Epithelial cell of proximal tubule (primary cell): ENCODE measurements around the gene GSPT1. TPM values are rescaled to one million over a fixed set of nuclear protein-coding genes. Genes with fewer than 3 reads are reported as not detected.

Experiments used
- DNase-seq: peaks from one replicate; pipeline ENCODE4 v3.0.0-alpha.2; 2011; ENCODE audit warnings: low read depth
- H3K4me3 ChIP-seq: 2 replicates; pipeline ENCODE4 v1.5.1; 2011; ENCODE audit warnings: low read depth, mild to moderate bottlenecking, low read length
- CTCF ChIP-seq: conservative IDR thresholded peaks from 2 replicates; pipeline ENCODE4 v1.5.1; 2012; ENCODE audit warnings: low read depth, mild to moderate bottlenecking, low read length
- total RNA-seq: library from RNA; depleted of rRNA; stranded (reverse); fragments of >200 nt; gene quantifications from 2 replicates; pipeline ENCODE4 v1.2.3, GENCODE V29; 2015

The GSPT1 gene
- total RNA-seq, 1 donor from 2014 or later: 87.3 TPM

DNA sequence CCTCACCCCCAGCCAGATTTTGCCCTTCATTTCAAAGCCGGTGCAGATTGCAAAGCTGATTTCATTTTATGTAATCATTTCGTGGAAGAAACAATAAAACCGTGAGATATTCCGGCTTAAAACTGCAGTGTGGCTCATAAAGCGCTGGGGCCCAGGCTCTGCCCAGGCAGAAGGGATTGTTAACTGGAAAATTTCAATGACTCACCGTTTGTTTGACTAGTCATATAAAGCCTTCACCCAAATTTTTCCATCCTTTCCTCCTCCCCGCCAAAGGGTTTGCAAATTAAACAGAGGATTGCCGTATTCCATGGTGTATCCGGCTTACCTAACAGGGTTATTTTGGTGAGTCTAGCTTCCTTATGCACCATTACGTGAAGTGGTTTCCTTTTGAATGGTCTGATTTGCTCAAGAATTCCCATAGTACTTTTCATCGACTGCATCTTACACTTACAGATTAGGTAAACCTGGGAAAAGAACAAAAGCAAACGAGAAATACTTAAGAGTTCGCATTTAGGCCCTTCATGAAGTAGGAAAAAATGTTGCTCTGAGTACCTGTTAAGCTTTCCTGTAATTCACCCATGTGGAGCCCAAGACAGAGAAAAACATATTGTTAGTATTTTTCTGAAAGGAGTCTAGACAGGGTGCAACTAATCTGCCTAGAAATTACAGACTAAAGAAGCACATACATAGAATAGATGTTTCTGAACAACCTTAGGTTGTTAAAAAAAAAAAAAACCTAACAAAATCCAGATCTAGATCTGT, 949 bp upstream of the GSPT1 start:
- peak overlapping the region; percentile 72 for H3K4me3 ChIP-seq
- TF ChIP-seq CTCF: no peak
- peak; percentile 32 for DNase-seq

- no peak for TF ChIP-seq CTCF
- peak overlapping the region; percentile 72 for H3K4me3 ChIP-seq
- DNase-seq: no peak
Observed at GRCh38 chr16:11915114-11915643, 577 bp downstream of the GSPT1 start.

DNA sequence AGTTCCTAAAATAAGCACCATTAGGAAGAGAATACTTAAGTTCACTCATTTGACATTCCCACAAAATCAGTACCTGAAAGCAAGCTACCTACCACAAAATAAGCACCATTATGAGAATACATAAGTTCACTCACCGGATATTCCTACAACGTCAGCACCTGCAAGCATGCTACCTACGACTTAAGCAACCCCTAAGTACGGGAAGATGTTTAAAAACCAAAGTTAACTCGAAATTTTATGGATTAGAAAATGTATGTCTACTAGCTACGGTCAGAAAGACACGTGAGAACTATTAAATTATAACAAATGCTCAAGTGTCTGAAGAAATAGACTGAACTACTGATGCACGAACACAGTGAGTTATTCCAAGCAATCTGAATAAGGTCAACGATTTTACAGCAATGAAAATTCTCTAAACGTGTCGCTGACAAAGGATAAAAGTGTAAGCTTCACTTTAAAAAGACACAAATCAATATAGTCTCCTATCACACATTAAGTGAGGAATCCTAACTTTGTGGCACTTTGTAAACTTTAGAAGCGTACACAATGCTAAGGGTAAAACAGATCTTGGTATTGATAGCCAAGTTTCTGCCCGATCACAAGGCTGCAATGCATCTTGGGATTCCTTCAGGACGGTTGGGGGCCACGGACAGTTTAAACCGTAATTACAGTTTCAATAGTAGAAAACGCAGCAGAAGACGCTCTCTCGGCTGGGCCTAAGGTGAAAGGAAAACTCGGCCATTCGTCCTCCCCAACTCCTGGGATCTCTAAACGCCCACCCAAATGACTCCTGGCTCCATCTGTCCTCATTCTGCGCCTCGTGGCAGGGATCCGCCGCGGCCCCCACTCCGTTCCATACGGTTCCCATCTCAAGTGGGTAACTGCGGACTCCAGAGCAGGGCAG, 1.3 kb downstream of the GSPT1 start:
- H3K4me3 ChIP-seq: peak overlapping the region; percentile 72
- DNase-seq: no peak
- TF ChIP-seq CTCF: no peak

DNA sequence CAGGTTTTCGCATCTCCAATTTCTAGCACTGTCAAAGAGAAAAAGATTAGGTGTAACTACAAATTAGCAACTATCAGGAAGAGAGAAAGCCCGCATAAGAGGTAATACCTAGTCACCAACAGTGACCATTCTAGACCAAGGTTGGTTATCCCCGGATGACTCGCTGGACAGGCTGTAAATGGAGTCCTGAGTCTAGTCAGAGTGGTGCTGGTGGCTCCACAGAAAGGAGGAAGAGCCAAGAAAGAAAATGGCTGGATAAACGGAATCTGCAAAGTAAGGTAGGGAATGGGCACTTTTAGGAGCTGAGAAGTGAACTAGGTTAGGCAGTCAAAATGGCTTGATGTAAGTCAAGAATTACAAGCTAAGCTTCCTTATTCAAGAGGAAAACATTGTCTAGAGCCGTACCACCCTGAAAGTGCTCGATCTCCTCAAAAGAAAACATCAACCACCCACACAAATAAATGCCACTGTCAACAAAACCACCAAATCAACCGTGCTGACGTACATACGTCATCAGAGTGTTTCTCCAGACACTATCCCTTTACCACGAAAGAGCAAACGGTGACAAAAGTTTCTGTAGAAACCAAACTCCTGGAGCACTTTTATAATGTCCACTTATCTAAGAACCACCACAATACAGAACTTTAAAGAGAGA, 2.2 kb downstream of the GSPT1 start:
- no peak for DNase-seq
- TF ChIP-seq CTCF: no peak
- peak overlapping the region; percentile 72 for H3K4me3 ChIP-seq

DNA sequence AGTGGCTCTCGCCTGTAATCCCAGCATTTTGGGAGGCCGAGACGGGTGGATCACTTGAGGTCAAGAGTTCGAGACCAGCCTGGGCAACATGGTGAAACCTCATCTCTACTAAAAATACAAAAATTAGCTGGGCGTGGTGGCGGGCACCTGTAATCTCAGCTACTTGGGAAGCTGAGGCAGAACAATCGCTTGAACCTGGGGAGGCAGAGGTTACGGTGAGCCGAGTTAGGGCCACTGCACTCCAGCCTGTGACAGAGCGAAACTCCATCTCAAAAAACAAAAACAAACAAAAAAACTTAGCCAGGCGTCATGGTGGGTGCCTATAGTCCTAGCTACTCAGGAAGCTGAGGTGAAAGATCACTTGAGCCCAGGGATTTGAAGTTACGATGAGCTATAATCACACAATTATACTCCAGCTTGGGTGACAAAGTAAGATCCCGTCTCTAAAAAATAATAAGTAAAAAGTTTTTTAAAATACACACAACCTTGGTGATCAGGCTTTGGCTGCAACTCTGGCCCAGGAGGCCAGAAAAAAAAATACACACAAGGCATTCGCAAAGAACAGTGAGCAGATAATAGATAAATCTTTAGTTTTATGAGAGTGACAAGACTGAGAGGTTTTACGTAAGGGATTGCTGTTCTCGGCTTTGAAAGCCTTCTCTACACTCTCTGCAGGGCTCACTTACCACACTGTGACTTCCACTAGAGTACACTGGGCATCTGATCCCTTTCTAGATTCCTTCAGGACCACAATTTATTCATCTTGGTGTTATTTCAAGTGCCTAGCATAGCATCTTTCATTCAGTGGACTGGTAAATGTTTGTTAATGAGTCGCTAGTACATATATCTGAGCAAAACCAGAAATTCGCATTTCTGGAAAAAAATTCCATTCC, 5.9 kb downstream of the GSPT1 start:
- no peak overlapping the region for H3K4me3 ChIP-seq
- no peak for DNase-seq
- TF ChIP-seq CTCF: no peak
